ENCODE results near the gene GOLGA6L7. TPM values are rescaled to one million over a fixed set of nuclear protein-coding genes. Genes with fewer than 3 reads are reported as not detected.

Gene GOLGA6L7
- total and polyA plus RNA-seq, 9 of the 15 experiments (the other 6 are each of a cell fraction or from before 2014, with no cell fraction given), result 0.11 to 0.14 (median 0.11) TPM; not detected in 6

DNA sequence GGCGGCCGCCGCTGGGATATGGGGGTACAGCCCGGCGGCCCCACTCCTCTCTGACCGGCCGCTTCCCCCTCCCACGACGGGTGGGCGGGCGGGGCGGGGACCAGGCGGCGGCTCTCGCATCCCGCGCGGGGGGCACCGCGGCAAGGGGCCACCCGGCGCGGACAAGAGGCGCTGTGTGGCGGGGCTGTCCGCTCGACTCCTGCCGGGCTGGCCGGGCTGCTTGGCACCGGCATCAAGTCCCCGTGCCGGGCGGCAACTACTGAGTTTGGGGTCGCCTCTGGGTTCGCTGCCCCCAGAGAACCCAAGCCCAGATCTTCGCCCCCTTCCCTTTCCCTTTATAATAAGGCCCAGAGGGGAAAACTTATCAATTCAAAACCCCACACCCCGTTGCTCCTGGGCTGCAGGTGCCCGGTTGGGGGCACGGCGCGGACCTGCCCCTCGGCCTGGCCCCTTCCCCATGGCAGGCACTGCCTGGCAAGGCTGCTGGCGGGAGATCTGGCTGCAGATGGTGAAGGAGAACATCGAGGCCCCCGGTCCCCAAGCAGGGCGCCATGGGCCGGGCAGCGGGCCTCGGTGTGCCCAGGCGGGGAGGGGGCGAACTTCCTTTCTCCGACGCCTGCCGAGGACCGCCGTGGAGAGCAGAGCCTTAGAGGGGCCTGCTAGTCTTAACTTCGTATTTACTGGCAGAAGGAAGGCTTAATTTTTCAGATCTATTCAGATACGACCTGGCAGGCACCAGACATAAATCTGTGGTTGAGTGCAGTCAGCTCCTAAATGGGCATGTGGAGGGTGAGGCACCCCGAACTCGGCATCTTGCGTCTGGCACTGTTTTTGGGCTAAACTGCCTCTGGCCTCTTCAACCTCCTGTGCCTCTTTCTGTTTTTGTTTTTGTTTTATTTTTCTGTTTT lies 38.2 kb upstream of the GOLGA6L7 start (continued):
- TF ChIP-seq, protein P1, sequence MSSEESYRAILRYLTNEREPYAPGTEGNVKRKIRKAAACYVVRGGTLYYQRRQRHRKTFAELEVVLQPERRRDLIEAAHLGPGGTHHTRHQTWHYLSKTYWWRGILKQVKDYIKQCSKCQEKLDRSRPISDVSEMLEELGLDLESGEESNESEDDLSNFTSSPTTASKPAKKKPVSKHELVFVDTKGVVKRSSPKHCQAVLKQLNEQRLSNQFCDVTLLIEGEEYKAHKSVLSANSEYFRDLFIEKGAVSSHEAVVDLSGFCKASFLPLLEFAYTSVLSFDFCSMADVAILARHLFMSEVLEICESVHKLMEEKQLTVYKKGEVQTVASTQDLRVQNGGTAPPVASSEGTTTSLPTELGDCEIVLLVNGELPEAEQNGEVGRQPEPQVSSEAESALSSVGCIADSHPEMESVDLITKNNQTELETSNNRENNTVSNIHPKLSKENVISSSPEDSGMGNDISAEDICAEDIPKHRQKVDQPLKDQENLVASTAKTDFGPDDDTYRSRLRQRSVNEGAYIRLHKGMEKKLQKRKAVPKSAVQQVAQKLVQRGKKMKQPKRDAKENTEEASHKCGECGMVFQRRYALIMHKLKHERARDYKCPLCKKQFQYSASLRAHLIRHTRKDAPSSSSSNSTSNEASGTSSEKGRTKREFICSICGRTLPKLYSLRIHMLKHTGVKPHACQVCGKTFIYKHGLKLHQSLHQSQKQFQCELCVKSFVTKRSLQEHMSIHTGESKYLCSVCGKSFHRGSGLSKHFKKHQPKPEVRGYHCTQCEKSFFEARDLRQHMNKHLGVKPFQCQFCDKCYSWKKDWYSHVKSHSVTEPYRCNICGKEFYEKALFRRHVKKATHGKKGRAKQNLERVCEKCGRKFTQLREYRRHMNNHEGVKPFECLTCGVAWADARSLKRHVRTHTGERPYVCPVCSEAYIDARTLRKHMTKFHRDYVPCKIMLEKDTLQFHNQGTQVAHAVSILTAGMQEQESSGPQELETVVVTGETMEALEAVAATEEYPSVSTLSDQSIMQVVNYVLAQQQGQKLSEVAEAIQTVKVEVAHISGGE (CRISPR knock-in tag; IDR thresholded peaks at IDR 0.05), result 0 out of 6 replicates have a peak, but pooled peaks of 1 of the 3 experiments have one; percentile 0
- TF ChIP-seq, protein P2, sequence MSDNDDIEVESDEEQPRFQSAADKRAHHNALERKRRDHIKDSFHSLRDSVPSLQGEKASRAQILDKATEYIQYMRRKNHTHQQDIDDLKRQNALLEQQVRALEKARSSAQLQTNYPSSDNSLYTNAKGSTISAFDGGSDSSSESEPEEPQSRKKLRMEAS (CRISPR knock-in tag; IDR thresholded peaks at IDR 0.05), result 0 out of 2 replicates have a peak, but pooled peaks have one; percentile 8
- TF ChIP-seq ZNF12 (CRISPR knock-in tag; IDR thresholded peaks at IDR 0.05) (no peak), MYNN (IDR thresholded peaks at IDR 0.05) (no peak), MYNN (CRISPR knock-in tag; IDR thresholded peaks at IDR 0.05) (no peak)

All from K562 (cell line).